Hepatocyte (in vitro differentiated cells): ENCODE data around the gene GMEB2.

ENCODE experiments used
- CTCF ChIP-seq: fragments of 200-600 bp; sonication (generic); IDR thresholded peaks from 2 replicates; pipeline ENCODE4 v1.5.1; 2016; ENCODE audit warnings: antibody characterized with exemption, mild to moderate bottlenecking; ENCODE audit not compliant: poor library complexity
- EZH2 ChIP-seq: fragments of 200-600 bp; sonication (generic); IDR thresholded peaks from 2 replicates; pipeline ENCODE4 v1.6.1; 2016; ENCODE audit warnings: antibody characterized with exemption, mild to moderate bottlenecking, borderline replicate concordance
- EZH2phosphoT487 ChIP-seq: fragments of 200-600 bp; sonication (generic); IDR thresholded peaks from one replicate; pipeline ENCODE4 v1.6.1; 2018; ENCODE audit warnings: antibody characterized with exemption, mild to moderate bottlenecking, low read depth, moderate library complexity; ENCODE audit not compliant: unreplicated experiment, severe bottlenecking

DNA sequence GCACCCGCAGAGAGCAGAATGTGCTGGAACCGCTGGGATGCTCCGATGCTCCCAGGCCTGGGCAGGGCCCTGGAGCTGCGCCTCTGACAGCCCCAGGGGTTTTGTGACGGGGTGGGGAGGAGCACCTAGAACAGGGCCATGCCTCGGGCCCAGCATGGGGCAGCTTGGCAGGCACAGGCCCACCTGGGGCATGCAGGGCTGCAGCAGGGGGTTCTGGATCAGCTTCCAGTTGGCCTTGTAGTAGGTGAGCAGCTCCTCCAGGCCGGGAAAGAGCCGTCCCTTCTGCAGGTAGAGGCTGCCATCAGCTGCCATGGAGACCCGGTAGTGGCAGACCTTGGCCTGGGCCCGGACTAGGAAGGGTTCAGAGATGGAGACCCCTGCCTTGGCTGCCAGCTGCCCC lies 83.8 kb downstream of the GMEB2 start:
- TF ChIP-seq CTCF (no peak), EZH2 (no peak), EZH2phosphoT487 (no peak)
